Natural killer cell (primary cell): ENCODE data around the gene CRYGA. TPM values are rescaled to one million over a fixed set of nuclear protein-coding genes. Genes with fewer than 3 reads are reported as not detected.

Experiments used
- ATAC-seq, 3 donors: fragments of 150-1000 bp in 2 of 3; fragments of 200-7000 bp in 1 of 3; cut with Tn5 transposase; 1 replicate in 1 of 3; 2 replicates in 2 of 3; pipeline ENCODE4 v1.10.0; 2021; ENCODE audit warnings: mild to moderate bottlenecking in 2 of 3, moderate library complexity in 2 of 3
- DNase-seq, 2 donors: peaks; one replicate each; pipeline versions ENCODE4 v3.0.0 to v3.0.0-alpha.2; 2013 to 2021; ENCODE audit warnings: mixed read lengths in 1 of 2
- H3K27ac ChIP-seq: one replicate; pipeline ENCODE4 v1.5.1; 2013; ENCODE audit warnings: mild to moderate bottlenecking, low read length
- H3K27me3 ChIP-seq: one replicate; pipeline ENCODE4 v1.6.1; 2013; ENCODE audit warnings: low read length; ENCODE audit not compliant: control insufficient read depth, insufficient read depth
- H3K36me3 ChIP-seq: one replicate; pipeline ENCODE4 v1.6.1; 2013; ENCODE audit warnings: low read length; ENCODE audit not compliant: control insufficient read depth, insufficient read depth
- H3K4me1 ChIP-seq: one replicate; pipeline ENCODE4 v1.6.1; 2013; ENCODE audit warnings: low read length; ENCODE audit not compliant: control insufficient read depth, insufficient read depth
- H3K4me3 ChIP-seq: one replicate; pipeline ENCODE4 v1.5.1; 2013; ENCODE audit warnings: low read length
- H3K9me3 ChIP-seq: one replicate; pipeline ENCODE4 v1.6.1; 2013; ENCODE audit warnings: low read length; ENCODE audit not compliant: control insufficient read depth, insufficient read depth
- H3K27ac Mint-ChIP-seq, 2 donors: one replicate each; pipeline ENCODE4 v1.8.0; 2022; ENCODE audit warnings: mild to moderate bottlenecking in 2 of 2, mixed read lengths in 2 of 2, moderate library complexity in 1 of 2
- H3K27me3 Mint-ChIP-seq, 2 donors: one replicate each; pipeline ENCODE4 v1.8.0; 2022; ENCODE audit warnings: low read depth in 2 of 2, mixed read lengths in 2 of 2
- H3K36me3 Mint-ChIP-seq: one replicate; pipeline ENCODE4 v1.8.0; 2022; ENCODE audit warnings: mixed read lengths
- H3K4me1 Mint-ChIP-seq, 2 donors: one replicate each; pipeline ENCODE4 v1.8.0; 2022; ENCODE audit warnings: mixed read lengths in 2 of 2
- H3K4me3 Mint-ChIP-seq: one replicate; pipeline ENCODE4 v1.8.0; 2022; ENCODE audit warnings: mild to moderate bottlenecking, moderate library complexity, mixed read lengths
- H3K9me3 Mint-ChIP-seq, 2 donors: one replicate each; pipeline ENCODE4 v1.8.0; 2022; ENCODE audit warnings: mixed read lengths in 2 of 2
- CTCF ChIP-seq: fragments of 200-600 bp; IDR thresholded peaks from one replicate; pipeline ENCODE4 v1.8.0; 2022; ENCODE audit warnings: antibody characterized with exemption
- WGBS: methylation state at CpG from one replicate; pipeline ENCODE4 v1.1.7; 2013; ENCODE audit warnings: missing lambda C conversion rate; ENCODE audit not compliant: insufficient coverage; 5-methylcytosine and 5-hydroxymethylcytosine counted together
- intact Hi-C: fragments of 100-400 bp; cut with micrococcal nuclease; formaldehyde crosslinking; loops from one replicate; pipeline ENCODE4 v1.14.2; 2022
- total RNA-seq, 4 donors: library from RNA; stranded (reverse); fragments of 120-200 nt in 1 of 4; gene quantifications; one replicate each; pipeline versions ENCODE4 v1.2.3 to v1.2.4, GENCODE V29; 2013 to 2022

Gene CRYGA, protein sequence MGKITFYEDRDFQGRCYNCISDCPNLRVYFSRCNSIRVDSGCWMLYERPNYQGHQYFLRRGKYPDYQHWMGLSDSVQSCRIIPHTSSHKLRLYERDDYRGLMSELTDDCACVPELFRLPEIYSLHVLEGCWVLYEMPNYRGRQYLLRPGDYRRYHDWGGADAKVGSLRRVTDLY
- not detected for total RNA-seq
- total RNA-seq (2013) = not detected

DNA sequence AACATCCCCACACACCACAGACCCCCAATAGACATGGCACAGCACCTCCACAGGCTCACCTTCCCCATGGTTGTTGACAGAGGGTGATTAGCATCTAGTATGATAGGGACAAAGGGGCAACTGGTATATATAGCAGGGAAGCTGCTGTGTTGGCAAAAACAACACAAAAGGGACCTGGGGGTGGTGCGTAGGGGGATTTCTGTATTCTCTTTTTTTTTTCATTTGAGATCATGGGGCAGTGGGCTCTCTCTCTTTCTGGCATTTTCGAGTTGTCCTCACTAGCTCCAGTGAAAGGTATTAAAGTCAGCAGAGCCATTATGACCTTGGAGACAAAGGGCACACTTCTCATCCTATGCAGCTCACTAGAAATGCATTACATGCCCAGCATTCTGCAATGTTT is at the start of gene CRYGA:
Gene CRYGA (minus strand): TSS at position 101 of the 400 bp plus-strand sequence. CDS start 33 bp downstream, at position 68.
- H3K4me3 Mint-ChIP-seq = no peak within 1 kb of the TSS
- no peaks in the 10 kb centered on the region for H3K4me1 Mint-ChIP-seq
- H3K27me3 Mint-ChIP-seq = peaks cover 7 to 9% of the 10 kb centered on the region in 2 donors
- no peak for ATAC-seq
- H3K36me3 ChIP-seq = no peaks in the 10 kb centered on the region
- no peak for TF ChIP-seq CTCF
- no peaks in the 10 kb centered on the region for H3K9me3 ChIP-seq
- no peaks in the 10 kb centered on the region for H3K9me3 Mint-ChIP-seq
- H3K36me3 Mint-ChIP-seq = no peaks in the 10 kb centered on the region
- H3K4me1 ChIP-seq = no peaks in the 10 kb centered on the region
- H3K27ac Mint-ChIP-seq = no peak within 1 kb of the TSS
- DNase-seq = no peak
- WGBS = 75% methylated on average over 2 of the region's 2 CpGs
- no peak within 1 kb of the TSS for H3K4me3 ChIP-seq
- no peak within 1 kb of the TSS for H3K27ac ChIP-seq
- H3K27me3 ChIP-seq = no peaks in the 10 kb centered on the region
- intact Hi-C loops = no loop called here

GRCh38 chr2:208210688-208211451 is 47.5 kb upstream of the CRYGA start:
- ATAC-seq = no peak
- no peaks in the 10 kb centered on the region for H3K4me1 Mint-ChIP-seq

GRCh38 chr2:208208335-208209085 is 45.1 kb upstream of the CRYGA start:
- 88% methylated on average over 9 of the region's 9 CpGs for WGBS
- Mint-ChIP-seq H3K9me3 (no peaks in the 10 kb centered on the region), H3K4me1 (no peaks in the 10 kb centered on the region), H3K27ac (no peak overlapping the region), H3K27me3 (peaks cover 0 to 6% of the 10 kb centered on the region in 2 donors), H3K4me3 (no peak overlapping the region), H3K36me3 (no peaks in the 10 kb centered on the region)
- H3K27me3 ChIP-seq = no peaks in the 10 kb centered on the region
- H3K9me3 ChIP-seq = no peaks in the 10 kb centered on the region
- ATAC-seq = no peak
- DNase-seq = no peak
- no peak overlapping the region for H3K4me3 ChIP-seq
- no peak overlapping the region for H3K27ac ChIP-seq
- intact Hi-C loops = no loop called here
- no peak for TF ChIP-seq CTCF
- H3K36me3 ChIP-seq = no peaks in the 10 kb centered on the region
- H3K4me1 ChIP-seq = no peaks in the 10 kb centered on the region

More at GRCh38 chr2:208210688-208211451, 47.5 kb upstream of the CRYGA start:
- Histone ChIP-seq H3K4me3 (no peak overlapping the region), H3K36me3 (no peaks in the 10 kb centered on the region), H3K27ac (no peak overlapping the region), H3K9me3 (no peaks in the 10 kb centered on the region), H3K4me1 (no peaks in the 10 kb centered on the region), H3K27me3 (no peaks in the 10 kb centered on the region)
- Mint-ChIP-seq H3K9me3 (no peaks in the 10 kb centered on the region), H3K27ac (no peak overlapping the region), H3K27me3 (peaks cover 0 to 6% of the 10 kb centered on the region in 2 donors), H3K36me3 (no peaks in the 10 kb centered on the region), H3K4me3 (no peak overlapping the region)
- TF ChIP-seq CTCF = no peak
- intact Hi-C loops = no loop called here
- no peak for DNase-seq
- 86% methylated on average over 9 of the region's 9 CpGs for WGBS
